D721Med (cell line): ENCODE data around the gene UPK1B.

ENCODE experiments used
- DNase-seq: peaks from one replicate; pipeline ENCODE4 v3.0.0; 2011; ENCODE audit warnings: low spot score; ENCODE audit not compliant: insufficient read length
- FAIRE-seq: peaks from 2 replicates; lab custom pipeline; 2011; peaks lifted over from hg19 to GRCh38; lab: Jason Lieb, UNC
- CTCF ChIP-seq: IDR thresholded peaks from 2 replicates; pipeline ENCODE4 v1.5.1; 2012; ENCODE audit warnings: mild to moderate bottlenecking, control low read depth; ENCODE audit not compliant: insufficient read depth; ENCODE audit errors: missing control alignments

The UPK1B gene

DNA sequence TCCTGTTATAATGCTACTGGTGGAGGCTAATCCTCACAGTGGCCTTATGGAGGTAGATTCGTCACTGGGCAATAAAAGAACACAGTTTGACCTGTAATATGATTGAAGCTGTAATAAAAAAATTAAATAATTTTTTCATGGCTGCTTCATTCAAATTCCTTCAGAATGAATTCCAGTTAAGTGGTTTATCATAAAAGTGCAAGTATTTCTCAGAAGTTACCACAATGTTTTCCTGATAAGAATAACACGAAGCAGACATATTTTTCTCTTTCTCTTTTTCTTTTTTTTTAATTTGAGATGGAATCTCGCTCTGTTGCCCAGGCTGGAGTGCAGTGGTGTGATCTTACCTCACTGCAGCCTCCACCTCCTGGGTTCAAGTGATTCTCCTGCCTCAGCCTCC lies 51.7 kb downstream of the UPK1B start:
- FAIRE-seq (no peak), DNase-seq (no peak)
- no peak for TF ChIP-seq CTCF

DNA sequence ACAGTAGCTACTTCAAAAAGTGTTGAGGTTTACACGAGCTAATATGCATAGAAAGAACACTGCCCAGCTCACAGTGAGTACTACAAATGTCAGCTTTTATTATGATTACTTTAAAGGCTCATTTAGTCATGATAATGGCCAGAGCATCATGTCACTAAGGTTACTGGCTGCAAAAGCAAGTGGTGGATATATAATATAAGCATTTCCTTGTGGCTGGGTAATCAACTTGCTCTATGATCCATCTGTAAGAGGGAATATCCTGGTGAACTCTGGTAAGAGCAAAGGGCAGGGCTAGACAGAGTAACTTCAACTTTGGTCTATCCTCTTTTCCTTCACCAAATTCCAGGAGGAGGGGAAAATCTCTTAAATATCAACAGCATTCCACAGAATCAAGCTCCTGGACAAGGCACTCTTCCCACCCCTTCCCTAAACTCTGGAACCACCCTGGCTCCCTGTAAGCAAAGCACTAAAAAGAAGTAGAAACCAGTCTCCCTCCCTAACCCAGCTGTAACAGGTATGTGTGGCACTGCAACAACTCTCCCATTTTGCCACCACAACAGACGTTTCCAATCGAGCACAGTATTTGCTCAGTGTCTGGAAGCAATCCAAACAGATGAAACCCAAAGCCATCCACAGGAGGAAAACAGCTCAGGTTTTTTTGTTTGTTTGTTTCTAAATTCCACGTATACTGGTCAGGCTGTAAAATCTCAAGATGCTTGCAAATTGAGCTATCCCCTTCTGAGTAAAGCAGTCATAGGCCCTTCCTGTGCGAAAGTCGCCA lies 53.9 kb downstream of the UPK1B start:
- DNase-seq = no peak
- TF ChIP-seq CTCF = no peak
- FAIRE-seq = no peak

- TF ChIP-seq CTCF = no peak
- no peak for DNase-seq
- no peak for FAIRE-seq
Measured at GRCh38 chr3:119228373-119229145, 55.2 kb downstream of the UPK1B start.

DNA sequence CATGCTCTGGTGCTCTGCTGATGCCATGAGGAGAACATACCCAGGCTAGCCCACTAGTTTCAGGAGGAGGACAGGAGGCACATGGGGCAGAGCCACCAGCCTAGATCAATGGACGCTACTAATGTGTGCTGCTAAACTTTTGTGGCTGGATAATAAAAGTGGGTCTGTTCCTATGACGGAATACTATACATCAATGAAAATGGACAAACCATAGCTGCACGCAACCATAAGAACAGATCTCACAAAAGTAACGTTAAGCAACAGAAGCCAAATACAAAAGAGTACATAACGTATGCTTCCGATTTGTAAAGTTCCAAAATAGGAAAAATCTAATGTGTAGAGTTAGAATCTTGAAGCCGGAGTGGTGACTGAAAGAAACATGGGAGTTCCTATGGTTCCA lies 55.8 kb downstream of the UPK1B start:
- no peak for TF ChIP-seq CTCF
- DNase-seq (no peak), FAIRE-seq (no peak)

DNA sequence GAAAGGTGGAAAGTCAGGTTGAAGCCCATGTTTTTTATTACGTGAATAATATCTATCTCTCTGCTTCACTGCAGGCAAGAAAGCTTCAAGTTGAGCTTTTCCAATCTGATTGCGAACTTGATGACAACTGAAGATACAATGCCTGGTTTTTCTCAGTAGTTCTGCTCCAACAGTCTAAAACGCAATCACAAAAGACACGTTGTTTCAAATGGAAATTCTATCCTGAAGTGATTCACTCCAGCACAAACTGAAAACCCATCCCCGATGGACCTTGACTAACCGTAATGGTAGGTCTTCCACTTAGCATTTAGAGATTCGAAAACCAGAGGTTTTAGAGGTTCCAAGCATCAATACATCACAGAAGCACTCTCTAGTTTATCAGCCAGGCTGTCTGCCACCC lies 56.7 kb downstream of the UPK1B start:
- DNase-seq (no peak), FAIRE-seq (no peak)
- TF ChIP-seq CTCF = no peak

GRCh38 chr3:119230745-119231144 lies 57.3 kb downstream of the UPK1B start:
- FAIRE-seq (no peak), DNase-seq (no peak)
- TF ChIP-seq CTCF = no peak

DNA sequence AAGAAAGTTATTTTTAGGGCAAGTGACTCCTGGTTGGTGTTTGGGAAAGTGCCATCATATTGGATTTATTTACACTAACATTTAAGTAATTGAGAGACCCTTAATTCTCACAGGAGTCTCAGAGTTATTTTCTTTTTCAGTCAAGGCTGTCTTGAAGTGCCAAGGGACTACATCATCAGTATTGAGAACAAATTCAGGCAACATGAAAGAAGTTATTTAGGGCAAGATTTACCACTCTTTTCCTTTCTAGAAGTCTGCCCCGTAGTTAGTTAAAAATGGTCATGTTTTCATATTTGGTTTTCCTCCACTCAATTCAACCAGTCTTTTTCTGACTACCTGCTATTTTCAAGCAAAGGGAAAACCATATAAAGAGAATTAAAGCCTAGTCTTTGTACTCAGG lies 61.2 kb downstream of the UPK1B start:
- TF ChIP-seq CTCF = no peak
- DNase-seq (no peak), FAIRE-seq (no peak)
